HG03565 (cell line): ENCODE measurements around the gene MAP3K4.
A peak's percentile ranks its signal among the peaks of the same experiment; 100 is the strongest.
"Not testable (repeated sequence)": the region's sequence is repeated elsewhere in the genome, so short reads cannot be mapped to it uniquely, and the experiment has no call there.

Source experiments
- ATAC-seq: cut with Tn5 transposase; IDR thresholded peaks from one replicate; pipeline ENCODE4 v1.9.1; 2021; ENCODE audit warnings: mild to moderate bottlenecking, moderate library complexity; ENCODE audit not compliant: unreplicated experiment

MAP3K4 gene

GRCh38 chr6:161110028-161110779 is 118.6 kb downstream of the MAP3K4 start:
- no peak for ATAC-seq

- ATAC-seq, result no peak
These were observed 119.7 kb downstream of the MAP3K4 start for GRCh38 chr6:161111261-161111660.

DNA sequence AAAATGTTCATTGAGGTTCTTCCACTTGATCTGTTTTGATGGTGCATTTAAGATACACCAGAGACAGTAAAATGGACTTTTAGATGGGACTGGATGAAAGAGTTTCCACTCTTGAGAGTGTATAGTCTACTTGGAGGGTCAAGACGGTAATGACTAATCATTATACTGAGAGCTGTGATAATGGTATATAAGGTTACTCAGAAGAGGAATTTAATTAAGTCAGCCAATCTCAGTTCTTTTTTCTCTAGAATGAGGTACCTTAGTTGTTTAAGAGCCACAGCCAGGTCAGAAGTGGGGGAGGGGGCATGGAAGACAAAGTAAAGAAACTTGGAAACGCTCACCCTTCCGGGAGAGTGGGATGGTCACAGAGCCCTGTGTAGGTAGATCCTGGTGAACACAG is 123.9 kb downstream of the MAP3K4 start:
- peak; percentile 47 for ATAC-seq

- ATAC-seq, result no peak
These were observed 125.0 kb downstream of the MAP3K4 start for GRCh38 chr6:161116554-161116953.

GRCh38 chr6:161117308-161117707 is 125.7 kb downstream of the MAP3K4 start:
- ATAC-seq, result no peak

DNA sequence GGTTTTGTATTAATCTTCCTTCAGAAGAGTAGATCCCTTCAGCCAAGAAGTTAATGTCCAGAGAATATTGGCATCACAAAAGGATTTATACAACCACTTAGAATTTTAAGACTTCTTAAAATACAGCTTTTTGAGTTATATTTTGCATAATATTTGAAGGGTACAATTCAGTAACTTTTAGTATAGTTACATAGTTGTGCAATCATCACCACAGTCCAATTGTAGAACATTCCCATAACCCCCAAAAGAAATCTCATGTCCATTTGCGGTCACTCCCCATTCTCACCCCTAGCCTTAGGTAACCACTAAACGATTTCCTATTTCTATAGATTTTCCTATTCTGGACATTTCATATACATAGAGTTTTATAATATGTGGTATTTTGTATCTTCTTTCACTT is 126.4 kb downstream of the MAP3K4 start:
- ATAC-seq, result no peak

DNA sequence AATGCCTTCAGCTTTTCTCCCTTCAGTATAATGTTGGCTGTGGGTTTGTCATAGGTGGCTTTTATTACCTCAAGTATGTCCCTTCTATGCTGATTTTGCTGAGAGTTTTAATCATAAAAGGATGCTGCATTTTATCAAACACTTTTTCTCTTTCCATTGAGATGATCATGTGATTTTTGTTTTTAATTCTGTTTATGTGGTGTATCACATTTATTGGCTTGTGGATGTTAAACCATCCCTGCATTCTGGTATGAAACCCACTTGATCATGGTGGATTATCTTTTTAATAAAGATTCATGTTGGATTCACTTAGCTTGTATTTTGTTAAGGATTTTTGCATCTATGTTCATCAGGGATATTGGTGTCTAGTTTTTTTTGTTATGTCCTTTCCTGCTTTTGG is 131.8 kb downstream of the MAP3K4 start:
- ATAC-seq, result not testable (repeated sequence)

GRCh38 chr6:161125591-161125990 is 134.0 kb downstream of the MAP3K4 start:
- ATAC-seq, result no peak

DNA sequence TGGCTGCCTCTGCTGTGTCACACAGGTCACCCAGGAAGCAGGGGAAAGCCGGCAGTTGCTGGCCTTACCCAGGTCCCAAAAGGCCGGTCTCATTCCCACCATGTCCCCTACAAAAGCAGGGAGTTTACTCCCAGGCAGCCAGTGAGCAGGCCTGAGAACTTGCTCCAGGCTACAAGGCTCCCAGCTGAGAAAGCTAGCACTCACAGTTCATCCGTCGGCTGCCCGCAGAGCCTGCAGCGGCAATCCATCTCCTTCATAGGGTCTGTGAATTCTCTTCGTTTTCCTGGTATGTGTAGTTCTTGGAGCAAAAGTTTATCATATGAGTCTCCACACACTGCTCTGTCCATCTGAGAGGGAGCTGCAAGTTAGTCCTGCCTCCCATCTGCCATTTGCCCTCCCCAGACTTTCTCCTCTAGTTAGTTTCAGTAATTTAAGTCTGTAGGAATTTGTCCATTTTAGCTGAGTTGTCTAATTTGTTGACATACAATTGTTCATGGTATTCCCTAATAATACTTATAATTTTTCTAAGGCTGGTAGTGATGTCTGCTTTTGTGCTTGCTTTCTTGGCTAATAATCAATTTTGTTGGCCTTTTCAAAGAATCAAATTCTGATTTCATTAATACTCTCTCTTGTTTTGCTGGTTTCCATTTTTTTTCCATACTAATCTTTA is 135.6 kb downstream of the MAP3K4 start:
- no peak for ATAC-seq

DNA sequence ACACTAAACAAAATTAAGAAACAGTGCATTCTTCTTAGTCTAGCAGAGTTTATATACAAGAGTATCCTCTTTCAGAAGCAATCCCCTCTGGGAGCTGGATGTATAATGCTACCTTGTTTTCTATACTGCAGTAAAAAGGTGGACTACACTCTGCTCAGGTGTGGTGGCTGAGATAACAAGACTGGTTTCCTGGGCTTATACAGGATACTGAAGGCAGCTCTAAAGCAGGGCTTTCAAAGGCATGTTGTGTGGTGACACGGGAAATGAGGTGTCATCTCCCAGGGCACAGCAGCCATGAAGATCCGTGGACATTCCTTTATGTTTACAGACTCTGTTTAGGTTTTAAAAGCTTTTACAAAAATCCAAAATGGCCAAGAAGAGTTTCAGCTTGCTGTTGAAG is 136.7 kb downstream of the MAP3K4 start:
- no peak for ATAC-seq

DNA sequence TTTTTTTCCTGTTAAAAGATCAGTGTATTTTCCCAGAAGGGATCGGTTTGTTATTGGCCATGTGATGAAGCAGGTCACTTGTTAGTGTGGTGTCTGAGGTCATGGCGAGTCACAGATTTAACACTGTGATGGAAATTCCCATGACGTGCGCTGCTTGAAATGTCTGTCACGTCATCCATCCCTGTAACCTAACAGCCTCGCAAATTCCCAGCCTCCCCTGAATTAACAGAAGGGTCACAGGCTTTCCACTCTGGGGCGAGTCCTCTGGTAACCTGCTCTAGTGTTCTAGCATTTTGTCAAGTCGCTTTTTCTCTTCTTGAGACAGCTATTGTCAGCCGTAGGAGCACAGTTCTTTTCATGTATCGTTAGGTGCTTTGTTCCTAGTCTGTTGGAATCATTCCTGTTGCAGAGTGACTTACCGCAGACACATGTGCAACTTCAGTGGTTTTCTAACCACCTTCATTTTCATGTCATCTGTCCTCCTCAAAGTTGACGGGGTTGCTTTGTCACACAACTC is 137.2 kb downstream of the MAP3K4 start:
- no peak for ATAC-seq

GRCh38 chr6:161130541-161130940 is 139.0 kb downstream of the MAP3K4 start:
- ATAC-seq, result no peak

DNA sequence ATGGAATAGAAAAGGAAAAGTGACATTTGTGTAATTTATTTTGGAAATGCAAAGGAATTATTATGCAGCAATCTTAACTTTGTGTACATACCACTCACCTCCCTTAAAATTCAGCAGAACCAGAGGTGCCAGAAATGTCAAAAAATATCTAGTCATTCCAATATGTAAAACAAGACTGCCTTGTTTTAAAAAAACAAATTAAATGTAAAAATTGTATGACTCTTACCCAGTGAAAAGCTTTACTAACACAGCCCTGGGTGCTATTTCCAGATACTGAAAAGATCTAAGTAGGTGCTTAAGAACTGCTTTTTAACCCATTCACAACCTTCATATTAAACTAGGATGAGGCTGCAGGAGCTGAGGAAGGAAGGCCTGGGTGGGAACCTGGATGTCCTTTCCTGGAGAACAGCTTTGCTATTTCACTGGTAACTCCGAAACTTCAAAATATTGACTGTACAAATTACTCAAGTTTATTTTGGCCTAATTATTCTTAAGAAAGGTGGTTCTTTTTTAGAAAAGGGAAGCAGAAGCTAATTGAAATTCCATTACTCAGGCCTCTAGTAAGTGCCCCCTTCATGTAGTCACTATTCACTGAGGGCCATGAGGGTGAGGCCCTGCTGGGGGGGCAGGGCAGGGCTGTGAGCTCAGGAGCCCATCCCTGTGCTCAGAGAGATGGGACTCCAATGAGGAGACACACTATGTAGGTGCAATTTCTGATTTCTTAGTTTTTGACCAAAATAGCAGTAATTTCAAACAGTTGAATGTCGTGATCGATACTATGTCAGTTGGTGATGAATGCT is 139.6 kb downstream of the MAP3K4 start:
- ATAC-seq, result no peak

DNA sequence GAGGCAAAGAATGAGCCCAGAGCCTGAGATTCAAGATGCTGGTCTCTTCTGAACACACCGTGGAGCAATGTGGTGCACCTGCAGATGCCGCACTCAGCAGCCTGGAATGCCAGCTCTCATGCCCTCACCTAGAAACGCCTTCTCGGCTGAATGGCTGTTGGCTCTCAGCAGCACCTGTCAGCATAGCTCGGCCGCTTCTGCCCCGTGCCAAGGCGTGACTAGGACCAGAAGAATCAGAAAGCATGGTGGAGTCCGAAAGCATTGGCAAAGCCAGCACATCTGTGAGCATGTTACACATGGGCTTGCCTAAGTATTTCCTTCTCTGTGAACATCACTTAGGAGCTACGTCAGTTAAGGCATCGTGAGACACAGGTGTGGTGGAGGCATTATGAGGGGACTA is 140.8 kb downstream of the MAP3K4 start:
- ATAC-seq, result no peak

GRCh38 chr6:161133963-161134362 is 142.4 kb downstream of the MAP3K4 start:
- ATAC-seq, result no peak

GRCh38 chr6:161134550-161135298 is 143.2 kb downstream of the MAP3K4 start:
- ATAC-seq, result no peak

GRCh38 chr6:161135695-161136591 is 144.4 kb downstream of the MAP3K4 start:
- no peak for ATAC-seq

DNA sequence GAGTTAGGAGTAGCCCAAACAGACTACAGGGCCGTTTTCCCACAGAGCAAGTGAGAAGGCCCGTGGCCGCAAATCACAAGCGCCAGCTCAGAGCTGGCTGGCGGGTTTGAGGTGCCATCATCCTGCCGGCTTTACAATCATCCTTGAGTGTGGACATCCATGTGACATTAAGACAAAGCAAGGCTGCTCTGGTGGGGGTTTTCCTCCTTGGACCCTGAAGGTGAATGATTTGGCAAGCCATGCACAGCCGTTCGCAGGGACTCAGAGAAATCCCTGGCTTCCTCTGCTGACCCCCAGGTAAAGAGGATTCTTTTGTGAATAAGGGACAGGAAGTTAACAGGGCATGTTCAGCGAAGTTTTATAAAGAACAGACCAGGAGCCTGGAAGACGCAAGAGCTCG is 145.1 kb downstream of the MAP3K4 start:
- ATAC-seq, result no peak

DNA sequence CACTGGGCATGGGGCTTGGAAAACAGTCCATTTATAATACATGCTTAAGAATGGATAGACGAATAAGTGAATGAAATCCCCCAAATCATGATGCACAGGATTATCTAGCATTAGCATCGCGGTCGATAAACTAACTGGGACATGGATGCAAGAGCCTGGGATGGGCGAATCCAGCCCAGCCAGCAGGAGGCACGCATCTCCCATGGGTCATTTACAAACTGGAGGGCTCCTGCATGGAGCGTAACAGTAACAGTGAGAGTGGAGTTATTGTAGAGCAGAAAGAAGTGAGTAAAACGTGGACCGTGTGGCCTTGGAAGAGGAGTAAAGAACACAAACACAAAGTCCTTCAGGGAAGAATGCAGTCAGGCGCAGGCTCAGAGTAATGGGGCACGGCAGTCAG is 145.8 kb downstream of the MAP3K4 start:
- ATAC-seq, result no peak
